Fibroblast of villous mesenchyme (primary cell): ENCODE results near the gene ADGB. TPM values are rescaled to one million over a fixed set of nuclear protein-coding genes. Genes with fewer than 3 reads are reported as not detected.

Source experiments
- DNase-seq: peaks from one replicate; pipeline ENCODE4 v3.0.0-alpha.2; 2010; ENCODE audit warnings: low read depth
- H3K4me3 ChIP-seq: 2 replicates; pipeline ENCODE4 v1.5.1; 2011; ENCODE audit warnings: low read depth, mild to moderate bottlenecking, low read length
- CTCF ChIP-seq: IDR thresholded peaks from 2 replicates; pipeline ENCODE4 v1.5.1; 2012; ENCODE audit warnings: low read depth, mild to moderate bottlenecking, low read length; ENCODE audit not compliant: insufficient read depth
- total RNA-seq: library from RNA; depleted of rRNA; stranded (reverse); fragments of >200 nt; gene quantifications from 2 replicates; pipeline ENCODE4 v1.2.3, GENCODE V29; 2012

ADGB gene
- total RNA-seq, 1 donor, result not detected

DNA sequence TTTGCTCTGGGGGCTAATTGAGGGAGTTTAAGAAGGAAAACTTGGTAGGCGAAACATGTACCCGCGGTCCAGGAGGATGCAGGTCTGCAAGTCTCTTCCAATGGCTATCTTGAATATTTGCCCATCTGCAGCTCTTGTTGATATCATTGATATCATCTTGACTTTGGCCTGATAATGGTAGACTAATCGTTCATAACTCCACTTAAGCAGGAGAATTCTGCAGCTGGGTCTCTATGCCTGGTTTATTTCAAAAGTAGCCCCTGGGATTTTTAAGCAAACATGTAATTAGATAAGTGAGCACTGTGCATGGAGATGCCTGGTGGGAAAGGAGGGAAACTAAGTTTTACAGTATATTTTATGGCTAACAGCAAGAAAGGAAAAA is 52.7 kb downstream of the ADGB start:
- no peak for DNase-seq
- no peak overlapping the region for H3K4me3 ChIP-seq
- TF ChIP-seq CTCF, result no peak

DNA sequence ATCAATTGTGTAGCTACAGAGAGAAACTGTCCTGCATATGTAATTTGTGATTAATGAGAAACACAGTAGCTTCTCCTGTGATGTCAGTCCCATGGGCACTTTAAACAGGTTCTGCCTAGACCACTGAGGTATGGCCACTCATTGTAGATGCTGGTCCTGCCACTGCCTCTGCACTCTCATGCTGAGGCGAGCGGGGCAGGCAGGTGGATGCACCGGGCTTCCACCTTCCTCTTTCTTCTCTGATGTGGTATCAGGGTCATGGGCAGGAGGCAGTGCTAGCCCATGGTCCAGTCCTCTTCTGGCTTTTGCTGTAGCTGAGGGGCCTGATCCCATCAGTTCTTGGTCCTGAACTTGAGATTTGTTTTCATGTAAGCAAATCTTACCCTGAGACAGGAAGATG is 58.7 kb downstream of the ADGB start:
- no peak for DNase-seq
- H3K4me3 ChIP-seq, result no peak overlapping the region
- TF ChIP-seq CTCF, result no peak

DNA sequence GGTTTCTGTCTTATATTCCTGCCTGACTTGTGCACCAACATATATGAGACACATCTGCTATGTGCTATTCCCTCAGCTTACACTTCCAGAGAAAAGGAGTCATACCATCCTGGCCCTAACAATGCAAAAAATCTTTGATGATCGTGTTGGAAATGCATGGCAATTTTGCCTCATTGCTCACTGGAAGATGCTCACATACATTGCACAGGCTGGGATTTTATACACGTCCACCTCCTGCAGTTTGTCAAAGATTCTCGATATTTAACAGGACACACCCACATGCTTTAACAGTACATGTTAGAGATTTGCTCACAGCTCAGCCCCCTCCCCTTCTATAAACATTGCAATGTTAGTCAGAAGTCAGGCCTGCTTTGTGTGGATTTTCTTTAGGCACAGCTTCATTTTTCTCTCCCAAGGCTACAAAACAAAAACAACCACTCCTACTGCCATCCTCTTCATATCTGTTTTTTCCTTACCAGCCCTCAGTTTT is 66.1 kb downstream of the ADGB start:
- H3K4me3 ChIP-seq, result no peak overlapping the region
- peak; percentile 12 for DNase-seq
- TF ChIP-seq CTCF, result no peak

GRCh38 chr6:146666909-146667308 is 68.1 kb downstream of the ADGB start:
- TF ChIP-seq CTCF, result no peak
- no peak for DNase-seq
- H3K4me3 ChIP-seq, result no peak overlapping the region

DNA sequence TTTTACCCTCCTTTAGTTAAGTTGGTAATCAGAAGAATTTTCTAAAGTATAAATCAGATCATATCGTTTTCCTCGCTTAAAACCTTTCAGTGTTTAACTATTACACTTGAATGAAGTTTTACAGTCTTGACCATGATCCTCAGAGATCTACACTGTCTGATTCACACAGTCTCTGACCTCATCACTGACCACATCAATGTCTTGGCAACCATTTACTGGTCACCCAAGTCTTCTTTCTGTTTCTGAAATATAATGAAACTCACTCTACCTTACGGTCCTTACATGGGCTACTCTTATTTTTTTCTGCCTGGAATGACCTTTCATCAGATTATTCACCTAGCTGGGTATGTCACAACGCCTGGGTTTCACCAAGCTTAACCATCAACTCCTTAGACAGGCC is 71.4 kb downstream of the ADGB start:
- DNase-seq, result peak; percentile 8
- TF ChIP-seq CTCF, result no peak

GRCh38 chr6:146673069-146673468 is 74.3 kb downstream of the ADGB start:
- TF ChIP-seq CTCF, result no peak
- no peak for DNase-seq
- H3K4me3 ChIP-seq, result no peak overlapping the region

More for the DNA sequence above, 71.4 kb downstream of the ADGB start:
- no peak overlapping the region for H3K4me3 ChIP-seq

DNA sequence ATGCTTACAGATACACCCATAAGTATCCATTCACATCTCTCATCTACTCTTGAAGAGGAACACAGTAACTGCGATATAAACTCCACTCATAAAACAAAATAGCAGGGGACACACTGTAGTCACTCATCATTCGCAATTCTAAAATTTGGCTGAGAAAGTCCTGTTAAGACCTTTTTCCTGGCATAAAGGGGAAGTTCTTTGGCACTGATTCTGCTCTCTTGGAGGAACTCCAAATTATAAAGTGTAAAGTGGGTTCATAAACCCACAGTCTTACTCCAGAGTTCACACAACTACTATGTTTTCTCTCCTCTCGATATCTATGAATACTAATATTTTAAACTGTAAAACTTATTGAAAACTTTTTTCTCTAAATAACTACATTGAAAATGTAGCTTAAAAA is 80.6 kb downstream of the ADGB start:
- DNase-seq, result no peak
- TF ChIP-seq CTCF, result no peak
- no peak overlapping the region for H3K4me3 ChIP-seq
